ENCODE data around the gene ITGB1. TPM values are rescaled to one million over a fixed set of nuclear protein-coding genes. Genes with fewer than 3 reads are reported as not detected.
"Not testable (repeated sequence)": the region's sequence is repeated elsewhere in the genome, so short reads cannot be mapped to it uniquely, and the experiment has no call there.

The ITGB1 gene
- total and polyA plus RNA-seq, 2 donors from 2014 or later = 156 to 410 TPM

DNA sequence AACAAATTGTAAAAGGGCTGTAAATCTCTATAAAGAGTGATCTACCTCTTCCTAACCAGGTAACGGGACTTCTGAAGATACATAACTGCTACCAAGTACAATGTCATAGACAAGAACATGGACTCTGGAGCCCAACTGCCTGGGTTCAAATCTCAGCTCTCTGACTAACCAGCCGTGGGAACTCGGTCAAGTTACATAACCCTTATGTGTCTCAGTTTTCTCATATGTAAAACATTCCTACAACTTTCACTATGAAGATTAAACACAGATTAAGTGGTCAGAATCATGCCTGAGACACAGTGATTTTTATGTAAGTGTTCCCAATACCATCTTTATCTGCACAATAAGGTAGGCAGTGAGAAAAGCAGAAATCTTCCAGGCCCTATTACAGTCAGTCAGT lies 52.6 kb downstream of the ITGB1 start:
- H3K36me3 ChIP-seq (ENCODE audit: control insufficient read depth in 2 of 3, insufficient read depth in 3 of 3, low read length in 3 of 3) = peaks cover 0 to 27% (median 12%) of the 10 kb centered on the region in 3 donors
- H3K27ac ChIP-seq (ENCODE audit: low read depth in 2 of 2, low read length in 2 of 2) = no peak overlapping the region
- no peaks in the 10 kb centered on the region for H3K27me3 ChIP-seq (ENCODE audit: control insufficient read depth, insufficient read depth, low read length)
- no peak overlapping the region for H3K9ac ChIP-seq (ENCODE audit: low read length in 3 of 3)
- H3K9me3 ChIP-seq (ENCODE audit: control insufficient read depth in 2 of 3, insufficient read depth in 1 of 3, low read length in 3 of 3) = no peaks in the 10 kb centered on the region
- FAIRE-seq (no peak), DNase-seq (no peak)
- no peak overlapping the region for H3K4me3 ChIP-seq (ENCODE audit: low read length in 3 of 3)
- TF ChIP-seq, protein P1, sequence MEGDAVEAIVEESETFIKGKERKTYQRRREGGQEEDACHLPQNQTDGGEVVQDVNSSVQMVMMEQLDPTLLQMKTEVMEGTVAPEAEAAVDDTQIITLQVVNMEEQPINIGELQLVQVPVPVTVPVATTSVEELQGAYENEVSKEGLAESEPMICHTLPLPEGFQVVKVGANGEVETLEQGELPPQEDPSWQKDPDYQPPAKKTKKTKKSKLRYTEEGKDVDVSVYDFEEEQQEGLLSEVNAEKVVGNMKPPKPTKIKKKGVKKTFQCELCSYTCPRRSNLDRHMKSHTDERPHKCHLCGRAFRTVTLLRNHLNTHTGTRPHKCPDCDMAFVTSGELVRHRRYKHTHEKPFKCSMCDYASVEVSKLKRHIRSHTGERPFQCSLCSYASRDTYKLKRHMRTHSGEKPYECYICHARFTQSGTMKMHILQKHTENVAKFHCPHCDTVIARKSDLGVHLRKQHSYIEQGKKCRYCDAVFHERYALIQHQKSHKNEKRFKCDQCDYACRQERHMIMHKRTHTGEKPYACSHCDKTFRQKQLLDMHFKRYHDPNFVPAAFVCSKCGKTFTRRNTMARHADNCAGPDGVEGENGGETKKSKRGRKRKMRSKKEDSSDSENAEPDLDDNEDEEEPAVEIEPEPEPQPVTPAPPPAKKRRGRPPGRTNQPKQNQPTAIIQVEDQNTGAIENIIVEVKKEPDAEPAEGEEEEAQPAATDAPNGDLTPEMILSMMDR (IDR thresholded peaks at IDR 0.05; ENCODE audit: borderline replicate concordance, extremely low read depth, insufficient read depth) = no peak
- intact Hi-C loops (cut with DNase I) = no loop called here
- H3K4me1 ChIP-seq (ENCODE audit: control insufficient read depth in 2 of 3, insufficient read depth in 2 of 3, low read depth in 1 of 3, low read length in 3 of 3) = no peaks in the 10 kb centered on the region

DNA sequence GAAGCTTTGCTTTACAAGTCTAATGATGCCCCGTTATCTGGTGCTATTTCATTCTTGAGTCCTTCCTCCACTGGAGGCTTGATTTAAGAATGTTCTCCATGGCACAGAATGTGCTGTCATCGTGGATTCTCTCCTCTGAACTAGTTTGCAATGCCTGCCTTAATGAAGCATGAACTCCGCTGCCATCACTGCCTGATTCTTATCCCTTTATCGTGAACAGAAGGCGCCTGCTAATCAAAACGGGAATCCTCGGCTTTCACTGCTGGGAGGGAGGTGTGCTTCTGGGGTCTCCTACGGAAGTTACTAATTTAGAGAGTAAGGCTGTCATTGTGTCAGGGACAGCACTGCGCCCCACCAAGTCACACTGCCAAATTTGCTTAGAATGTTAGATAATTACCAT lies 56.2 kb downstream of the ITGB1 start:
- no peak overlapping the region for H3K27ac ChIP-seq (ENCODE audit: low read depth in 2 of 2, low read length in 2 of 2)
- peaks cover under 1 to 23% (median 8%) of the 10 kb centered on the region in 3 donors for H3K36me3 ChIP-seq (ENCODE audit: control insufficient read depth in 2 of 3, insufficient read depth in 3 of 3, low read length in 3 of 3)
- DNase-seq = no peak
- no peak for FAIRE-seq
- H3K9me3 ChIP-seq (ENCODE audit: control insufficient read depth in 2 of 3, insufficient read depth in 1 of 3, low read length in 3 of 3) = no peaks in the 10 kb centered on the region
- H3K9ac ChIP-seq (ENCODE audit: low read length in 3 of 3) = no peak overlapping the region
- no peaks in the 10 kb centered on the region for H3K27me3 ChIP-seq (ENCODE audit: control insufficient read depth, insufficient read depth, low read length)
- intact Hi-C loops (cut with DNase I) = no loop called here
- TF ChIP-seq, protein P1 (IDR thresholded peaks at IDR 0.05; ENCODE audit: borderline replicate concordance, extremely low read depth, insufficient read depth) = no peak
- no peaks in the 10 kb centered on the region for H3K4me1 ChIP-seq (ENCODE audit: control insufficient read depth in 2 of 3, insufficient read depth in 2 of 3, low read depth in 1 of 3, low read length in 3 of 3)
- no peak overlapping the region for H3K4me3 ChIP-seq (ENCODE audit: low read length in 3 of 3)

DNA sequence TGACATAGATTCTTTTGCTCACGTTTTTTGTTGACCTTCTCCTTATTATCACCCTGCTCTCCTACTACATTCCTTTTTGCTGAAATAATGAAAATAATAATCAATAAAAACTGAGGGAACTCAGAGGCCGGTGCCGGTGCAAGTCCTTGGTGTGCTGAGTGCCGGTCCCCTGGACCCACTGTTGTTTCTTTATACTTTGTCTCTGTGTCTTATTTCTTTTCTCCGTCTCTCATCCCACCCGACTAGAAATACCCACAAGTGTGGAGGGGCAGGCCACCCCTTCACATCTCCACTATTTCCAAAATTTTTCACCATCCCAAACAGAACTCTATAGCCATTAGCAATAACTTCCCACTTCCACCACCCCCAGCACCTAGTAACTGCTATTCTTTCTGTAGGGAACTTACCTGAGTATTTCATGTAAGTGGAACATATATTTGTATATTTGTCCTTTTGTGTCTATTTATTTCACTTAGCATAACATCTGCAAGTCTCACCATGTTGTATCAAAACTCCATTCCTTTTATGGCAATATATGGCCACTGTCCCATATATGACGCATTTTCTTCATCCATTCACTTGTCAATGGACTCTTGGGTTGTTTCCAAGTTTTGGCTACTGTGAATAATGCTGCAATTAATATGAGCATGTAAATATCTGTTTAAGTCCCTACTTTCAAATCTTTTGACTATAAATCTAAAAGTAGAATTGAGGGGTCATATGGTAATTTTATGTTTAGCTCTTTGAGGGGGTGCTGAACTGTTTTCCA lies 62.6 kb downstream of the ITGB1 start:
- DNase-seq; H3K27ac ChIP-seq (ENCODE audit: low read depth in 2 of 2, low read length in 2 of 2); H3K4me1 ChIP-seq (ENCODE audit: control insufficient read depth in 2 of 3, insufficient read depth in 2 of 3, low read depth in 1 of 3, low read length in 3 of 3); intact Hi-C loops (cut with DNase I); H3K9ac ChIP-seq (ENCODE audit: low read length in 3 of 3); H3K27me3 ChIP-seq (ENCODE audit: control insufficient read depth, insufficient read depth, low read length); FAIRE-seq; H3K4me3 ChIP-seq (ENCODE audit: low read length in 3 of 3); H3K9me3 ChIP-seq (ENCODE audit: control insufficient read depth in 2 of 3, insufficient read depth in 1 of 3, low read length in 3 of 3): not testable (repeated sequence)
- peaks cover 5 to 18% (median 9%) of the 10 kb centered on the region in 3 donors for H3K36me3 ChIP-seq (ENCODE audit: control insufficient read depth in 2 of 3, insufficient read depth in 3 of 3, low read length in 3 of 3)

DNA sequence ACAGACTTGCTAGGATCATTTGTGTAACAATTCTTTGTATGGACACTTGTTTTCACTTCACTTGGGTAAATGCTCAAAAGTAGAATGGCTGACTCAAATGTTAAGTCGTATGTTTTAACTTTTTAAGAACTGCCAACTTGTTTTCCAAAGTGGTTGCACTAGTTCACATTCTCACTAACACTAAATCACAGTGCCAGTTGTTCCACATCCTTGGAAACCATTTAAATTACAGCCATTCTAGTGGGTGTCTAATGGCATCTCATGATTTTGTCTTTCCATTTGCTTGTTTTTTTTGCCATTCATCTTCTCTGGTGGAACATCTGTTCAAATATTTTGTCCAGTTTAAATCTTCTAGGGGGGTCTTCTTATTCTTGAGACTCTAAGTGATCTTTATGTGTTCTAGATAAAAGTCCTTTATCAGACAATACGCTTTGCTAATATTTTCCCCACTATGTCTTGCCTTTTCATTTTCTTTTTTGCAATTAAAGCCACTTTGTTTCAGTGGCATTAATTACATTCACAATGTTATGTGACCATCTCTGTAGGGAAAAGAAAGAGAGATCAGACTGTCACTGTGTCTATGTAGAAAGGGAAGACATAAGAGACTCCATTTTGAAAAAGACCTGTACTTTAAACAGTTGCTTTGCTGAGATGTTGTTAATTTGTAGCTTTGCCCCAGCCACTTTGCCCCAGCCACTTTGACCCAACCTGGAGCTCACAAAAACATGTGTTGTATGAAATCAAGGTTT lies 63.9 kb downstream of the ITGB1 start:
- DNase-seq = no peak
- Histone ChIP-seq H3K27me3 (ENCODE audit: control insufficient read depth, insufficient read depth, low read length) (no peaks in the 10 kb centered on the region), H3K27ac (ENCODE audit: low read depth in 2 of 2, low read length in 2 of 2) (no peak overlapping the region), H3K9me3 (ENCODE audit: control insufficient read depth in 2 of 3, insufficient read depth in 1 of 3, low read length in 3 of 3) (peaks cover 0 to 4% (median 0%) of the 10 kb centered on the region in 3 donors), H3K4me1 (ENCODE audit: control insufficient read depth in 2 of 3, insufficient read depth in 2 of 3, low read depth in 1 of 3, low read length in 3 of 3) (no peaks in the 10 kb centered on the region), H3K9ac (ENCODE audit: low read length in 3 of 3) (no peak overlapping the region), H3K4me3 (ENCODE audit: low read length in 3 of 3) (no peak overlapping the region), H3K36me3 (ENCODE audit: control insufficient read depth in 2 of 3, insufficient read depth in 3 of 3, low read length in 3 of 3) (peaks cover 5 to 18% (median 9%) of the 10 kb centered on the region in 3 donors)
- intact Hi-C loops (cut with DNase I) = no loop called here
- TF ChIP-seq, protein P1 (IDR thresholded peaks at IDR 0.05; ENCODE audit: borderline replicate concordance, extremely low read depth, insufficient read depth) = no peak
- FAIRE-seq = no peak
